ENCODE measurements around the gene FILIP1L.

DNA sequence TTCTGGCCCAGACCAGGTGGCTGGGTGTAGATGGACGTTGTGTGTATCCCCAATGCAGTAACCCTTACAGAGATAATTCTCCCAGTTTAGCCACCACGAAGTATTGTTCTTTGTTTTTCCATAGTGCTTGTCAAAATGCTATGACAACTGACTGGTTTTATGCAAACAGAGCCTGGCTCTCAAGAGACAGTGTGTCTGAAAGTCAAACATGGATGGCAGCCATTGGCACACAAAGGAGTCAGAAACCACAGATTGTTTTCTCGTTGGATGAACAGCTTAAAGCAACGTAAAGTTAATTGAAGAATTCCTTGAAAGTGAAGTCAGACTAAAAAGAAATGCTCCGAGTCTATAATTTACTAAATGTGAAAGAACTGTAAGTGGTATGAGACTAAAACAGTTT, 91.2 kb downstream of the FILIP1L start:
- TF ChIP-seq POLR2A (IDR thresholded peaks at IDR 0.05), result no peak
- TF ChIP-seq, protein P1, sequence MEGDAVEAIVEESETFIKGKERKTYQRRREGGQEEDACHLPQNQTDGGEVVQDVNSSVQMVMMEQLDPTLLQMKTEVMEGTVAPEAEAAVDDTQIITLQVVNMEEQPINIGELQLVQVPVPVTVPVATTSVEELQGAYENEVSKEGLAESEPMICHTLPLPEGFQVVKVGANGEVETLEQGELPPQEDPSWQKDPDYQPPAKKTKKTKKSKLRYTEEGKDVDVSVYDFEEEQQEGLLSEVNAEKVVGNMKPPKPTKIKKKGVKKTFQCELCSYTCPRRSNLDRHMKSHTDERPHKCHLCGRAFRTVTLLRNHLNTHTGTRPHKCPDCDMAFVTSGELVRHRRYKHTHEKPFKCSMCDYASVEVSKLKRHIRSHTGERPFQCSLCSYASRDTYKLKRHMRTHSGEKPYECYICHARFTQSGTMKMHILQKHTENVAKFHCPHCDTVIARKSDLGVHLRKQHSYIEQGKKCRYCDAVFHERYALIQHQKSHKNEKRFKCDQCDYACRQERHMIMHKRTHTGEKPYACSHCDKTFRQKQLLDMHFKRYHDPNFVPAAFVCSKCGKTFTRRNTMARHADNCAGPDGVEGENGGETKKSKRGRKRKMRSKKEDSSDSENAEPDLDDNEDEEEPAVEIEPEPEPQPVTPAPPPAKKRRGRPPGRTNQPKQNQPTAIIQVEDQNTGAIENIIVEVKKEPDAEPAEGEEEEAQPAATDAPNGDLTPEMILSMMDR (IDR thresholded peaks at IDR 0.05), result no peak

All from thyroid gland (tissue), 4 donors.